Effector CD4-positive, alpha-beta T cell (primary cell): ENCODE measurements around the gene SASH1.

Experiments
- DNase-seq: peaks from one replicate; pipeline ENCODE4 v3.0.0-alpha.2; 2020

The SASH1 gene

DNA sequence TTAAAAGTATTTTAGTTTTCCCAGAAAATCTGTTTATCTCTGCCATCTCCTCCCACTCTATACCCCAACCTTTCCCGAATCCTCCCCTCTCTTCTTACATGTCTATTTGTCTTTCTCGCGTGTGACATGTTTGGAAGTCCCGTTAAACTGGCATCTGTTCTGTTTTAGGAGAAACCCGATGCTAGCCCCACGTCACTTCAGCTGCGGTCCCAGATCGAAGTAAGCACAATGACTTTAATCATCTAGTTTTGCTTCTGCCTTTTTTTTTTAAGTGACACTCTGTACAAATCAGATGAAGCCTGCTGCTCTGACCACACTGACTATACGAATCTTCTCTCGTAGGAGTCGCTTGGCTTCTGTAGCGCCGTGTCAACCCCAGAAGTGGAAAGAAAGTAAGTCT, 97.4 kb downstream of the SASH1 start:
- no peak for DNase-seq

DNA sequence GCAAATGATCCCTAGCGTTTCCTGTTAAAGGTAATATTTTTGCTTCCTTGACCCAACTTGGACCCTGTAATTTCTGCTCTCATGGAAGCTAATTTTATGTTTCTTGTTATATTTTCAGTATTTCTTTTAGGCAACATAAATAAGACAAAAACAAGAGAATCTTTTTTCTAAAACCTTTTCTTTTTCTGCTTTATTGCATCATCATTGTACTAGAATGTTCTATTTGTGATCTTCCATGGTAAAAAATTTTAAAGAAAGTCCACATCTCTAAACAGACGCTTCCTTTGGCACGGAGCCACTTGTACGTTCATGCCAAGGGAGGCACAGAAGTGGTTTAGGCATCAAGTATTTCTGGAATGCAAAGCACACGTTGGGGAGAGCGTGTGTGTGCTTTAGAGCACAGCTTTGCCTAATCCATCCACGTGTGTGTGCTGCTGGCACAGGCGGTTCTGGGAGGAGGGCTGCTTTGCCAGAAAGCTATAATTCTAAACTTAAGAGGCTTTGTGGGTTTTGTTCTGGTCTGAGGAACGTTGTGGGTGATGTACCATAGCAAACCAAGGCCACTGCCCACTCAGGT, 98.3 kb downstream of the SASH1 start:
- no peak for DNase-seq

DNA sequence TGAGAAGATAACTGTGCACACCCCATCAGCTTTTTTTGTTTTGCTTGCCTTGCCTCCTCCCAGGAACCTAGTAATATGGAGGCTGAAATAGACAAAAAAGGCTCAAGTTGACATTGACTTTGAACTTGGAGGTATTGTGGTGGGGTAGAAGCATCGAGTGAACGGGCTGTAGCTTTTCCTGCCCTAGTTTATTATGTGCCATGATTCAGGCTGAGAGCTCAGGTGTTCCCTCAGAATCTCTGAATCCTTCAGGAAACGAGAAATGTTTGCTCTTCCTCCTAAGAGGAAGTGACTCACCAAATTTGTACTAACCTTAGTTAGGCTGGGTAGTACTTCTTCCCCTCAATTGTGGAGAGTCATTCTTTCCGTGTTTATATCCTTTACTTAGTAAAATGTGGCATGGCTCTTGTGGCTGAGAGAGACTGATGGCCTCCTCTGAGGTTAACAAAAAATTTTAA, 98.8 kb downstream of the SASH1 start:
- no peak for DNase-seq

DNA sequence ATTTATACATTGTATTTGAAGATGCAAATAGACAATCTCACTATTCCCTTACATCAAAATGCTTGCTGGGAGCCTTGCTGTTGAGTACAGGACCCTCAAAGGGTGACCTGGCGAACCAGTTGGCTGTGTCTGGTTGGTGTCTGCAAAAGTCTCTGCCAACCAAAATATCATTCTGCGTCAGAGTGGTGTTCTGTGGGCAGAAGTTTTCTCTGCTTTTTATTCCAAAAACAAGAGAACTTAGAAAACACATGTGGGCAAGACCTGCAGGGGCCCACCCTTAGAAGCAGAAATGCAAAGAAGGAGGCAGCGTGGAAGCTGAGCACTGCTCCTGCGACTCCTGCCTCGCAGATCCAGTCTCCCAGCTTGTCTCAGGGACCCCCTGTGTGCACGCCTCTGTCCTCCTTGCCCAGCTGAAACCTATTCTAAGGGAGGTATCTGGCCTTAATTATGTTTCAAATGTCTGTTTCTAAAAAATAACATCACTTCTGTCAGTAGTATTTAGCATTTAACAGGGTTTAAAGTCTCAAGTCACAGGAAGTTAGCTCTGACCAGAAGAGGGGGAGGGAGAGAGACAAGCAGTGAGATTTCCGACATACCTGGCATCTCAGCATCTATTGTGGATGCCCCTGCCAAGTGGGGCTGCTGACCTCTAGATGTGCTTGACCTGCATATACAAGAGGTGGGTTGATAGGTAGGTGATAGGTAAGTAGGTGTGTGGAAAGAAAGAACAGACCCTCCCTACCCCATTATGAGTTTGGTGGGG, 101.3 kb downstream of the SASH1 start:
- no peak for DNase-seq

DNA sequence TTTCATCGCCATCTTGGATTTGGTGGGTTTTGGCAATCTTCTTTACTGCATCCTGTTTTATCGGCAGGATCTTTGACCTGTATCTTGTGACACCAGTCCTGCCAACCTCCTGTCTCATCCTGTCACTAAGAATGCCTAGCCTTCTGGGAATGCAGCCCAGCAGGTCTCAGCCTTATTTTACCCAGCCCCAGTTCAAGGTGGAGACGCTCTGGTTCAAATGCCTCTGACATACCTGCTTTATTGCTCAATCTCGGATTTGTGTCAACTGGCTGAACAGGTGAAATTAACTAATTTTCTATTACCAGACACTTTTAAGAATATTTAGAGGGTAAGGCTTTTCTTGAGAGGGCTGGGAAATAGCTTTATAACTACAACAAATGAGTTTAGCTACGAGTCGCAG, 102.5 kb downstream of the SASH1 start:
- DNase-seq, result no peak

DNA sequence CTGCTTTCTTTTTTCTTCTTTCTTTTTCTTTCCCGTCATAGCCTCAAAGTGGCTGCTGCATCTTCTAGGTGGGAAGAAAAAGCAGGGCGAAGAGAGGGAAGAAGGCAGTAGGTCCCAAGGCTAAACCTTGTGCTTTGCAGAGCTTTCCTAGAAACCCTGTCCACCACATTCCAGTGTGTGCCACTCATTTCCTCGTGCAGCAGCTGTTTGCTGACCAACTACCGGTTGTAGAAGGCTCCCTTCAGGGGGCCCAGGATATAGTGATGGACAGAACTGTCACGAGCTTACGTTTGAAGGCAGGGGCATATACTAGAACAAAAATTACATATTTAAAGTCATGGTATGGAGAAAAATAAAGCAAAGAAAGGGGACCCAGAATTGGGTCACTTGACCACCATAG, 103.0 kb downstream of the SASH1 start:
- no peak for DNase-seq

DNA sequence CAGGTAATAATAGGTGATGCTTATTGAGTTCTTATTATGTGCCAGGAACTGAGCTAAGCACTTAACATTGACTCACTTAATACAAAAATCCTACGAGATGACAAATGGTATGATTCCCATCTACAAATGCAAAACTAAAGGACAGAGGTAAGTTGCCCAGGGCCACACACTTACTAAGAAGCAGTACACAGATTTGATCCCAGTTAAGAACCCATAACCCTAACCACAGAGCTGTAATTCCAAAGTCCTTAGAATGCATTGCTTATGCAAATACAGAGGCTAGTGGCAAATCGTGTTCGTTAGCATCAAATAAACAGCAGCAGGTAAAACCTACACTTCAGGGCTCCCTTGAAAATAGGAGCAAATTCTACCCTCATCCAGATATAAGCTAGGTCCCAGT, 104.0 kb downstream of the SASH1 start:
- DNase-seq, result no peak

GRCh38 chr6:148447521-148448230, 105.0 kb downstream of the SASH1 start:
- no peak for DNase-seq

DNA sequence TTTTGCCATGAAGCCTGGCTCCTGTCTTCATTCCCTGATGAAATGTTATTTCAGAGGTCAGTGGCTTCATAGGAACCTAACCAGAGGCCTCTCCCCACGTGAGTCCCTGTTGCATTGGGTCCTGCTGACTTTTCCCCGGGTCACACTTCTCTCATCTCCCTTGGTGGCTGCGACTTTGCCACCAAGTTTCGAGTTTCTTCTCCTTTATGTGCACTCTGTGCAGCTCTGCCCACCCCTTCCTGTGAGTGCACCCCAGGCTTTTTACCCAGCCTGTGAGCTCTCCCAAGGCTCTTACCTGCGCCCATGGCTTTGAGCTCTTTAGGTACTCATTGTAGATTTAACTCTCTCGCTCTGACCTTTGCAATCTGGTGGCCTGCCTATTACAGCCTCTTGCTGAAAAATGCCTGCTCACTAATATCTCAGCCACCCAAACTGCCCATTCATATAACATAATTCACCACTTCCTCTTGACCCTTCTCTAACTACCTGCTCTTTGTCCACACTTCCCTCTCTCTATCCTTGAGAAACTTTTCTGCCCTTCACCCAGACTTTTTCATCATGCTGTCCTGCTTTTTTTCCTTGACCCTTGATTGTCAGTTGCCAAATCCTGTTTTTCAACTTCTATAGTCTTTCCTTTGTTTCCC, 105.9 kb downstream of the SASH1 start:
- no peak for DNase-seq

DNA sequence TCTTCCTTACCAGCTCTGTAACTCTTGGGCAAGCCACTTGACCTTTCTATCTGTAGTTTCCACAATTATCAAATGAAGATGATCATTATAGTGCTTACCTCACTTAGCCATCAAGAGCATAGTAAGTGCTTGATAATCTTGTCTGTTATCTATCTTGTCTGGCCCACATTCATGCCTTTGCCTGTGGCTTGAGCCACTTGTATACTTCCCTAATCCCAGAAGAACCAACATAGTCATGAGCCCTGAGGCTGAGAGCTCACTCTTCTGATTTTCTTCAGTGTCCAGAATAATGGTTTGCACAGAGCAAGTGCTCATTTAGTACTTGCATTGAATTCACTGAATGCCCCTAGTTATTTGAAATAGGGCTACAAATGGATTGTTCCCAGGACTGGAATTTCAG, 108.2 kb downstream of the SASH1 start:
- DNase-seq, result no peak

DNA sequence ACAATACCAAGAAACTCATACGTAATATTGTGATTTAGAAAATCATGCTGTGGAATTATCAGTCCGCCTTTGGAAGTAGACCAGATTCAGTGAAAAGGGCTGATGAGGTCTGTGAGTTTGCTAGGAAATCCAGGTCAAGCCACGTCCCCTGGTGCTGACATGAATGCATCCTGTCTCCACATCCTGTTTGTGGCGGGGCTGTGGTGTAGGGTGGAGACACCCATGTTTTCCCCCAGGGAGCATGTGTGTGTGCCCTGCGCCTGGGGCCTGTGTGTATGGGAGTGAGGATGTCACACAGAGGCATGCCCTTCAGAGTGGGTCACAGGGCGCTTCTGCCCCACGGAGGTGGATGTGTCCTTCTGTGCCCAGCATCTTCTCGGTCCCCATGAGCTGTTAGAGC, 109.1 kb downstream of the SASH1 start:
- DNase-seq, result no peak

DNA sequence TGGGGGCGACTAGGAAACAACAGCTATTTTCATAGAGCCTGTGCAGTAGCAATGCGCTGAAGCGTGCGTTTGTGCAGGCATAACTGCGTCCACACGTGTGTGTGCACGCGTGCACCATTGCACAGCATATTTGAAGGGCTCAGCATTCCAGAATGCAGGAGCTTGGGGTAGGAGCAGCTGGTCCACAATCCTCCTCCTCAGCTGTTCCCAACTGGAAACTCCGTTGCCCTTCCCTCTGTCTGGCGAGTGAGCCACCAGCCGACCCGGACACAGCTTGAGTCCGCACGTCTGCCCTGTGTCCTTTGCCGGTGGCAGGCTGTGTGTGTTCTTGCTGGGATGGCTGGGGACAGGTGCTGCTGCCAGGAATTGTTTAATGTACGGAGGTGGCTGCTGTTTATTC, 110.2 kb downstream of the SASH1 start:
- no peak for DNase-seq

- DNase-seq, result no peak
Observed at GRCh38 chr6:148453906-148454305, 111.3 kb downstream of the SASH1 start.

DNA sequence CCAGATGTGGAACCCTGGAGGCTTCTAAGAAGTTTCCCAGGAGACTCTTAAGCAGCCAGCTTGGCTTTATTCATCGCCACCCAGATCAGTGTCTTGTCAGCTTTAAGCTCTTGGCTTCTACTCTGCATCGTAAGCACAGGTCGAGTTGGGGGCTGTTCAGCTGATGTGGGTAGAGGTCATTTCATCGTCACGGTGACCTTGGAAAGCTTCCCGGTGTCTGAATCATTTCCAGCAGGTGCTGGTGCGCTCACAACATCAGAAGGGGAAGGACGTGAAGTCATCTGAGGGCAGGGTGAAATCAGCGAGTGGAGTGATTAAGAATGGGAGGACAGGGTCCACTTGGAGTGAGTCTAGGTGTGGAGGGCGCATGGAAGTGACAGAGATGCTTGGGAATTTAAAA, 112.6 kb downstream of the SASH1 start:
- no peak for DNase-seq

GRCh38 chr6:148455674-148456558, 113.3 kb downstream of the SASH1 start:
- DNase-seq, result no peak

- DNase-seq, result no peak
Observed at GRCh38 chr6:148457137-148457842, 114.7 kb downstream of the SASH1 start.

- DNase-seq, result no peak
Observed at GRCh38 chr6:148457843-148458159, 115.2 kb downstream of the SASH1 start.

GRCh38 chr6:148459238-148459637, 116.6 kb downstream of the SASH1 start:
- no peak for DNase-seq

DNA sequence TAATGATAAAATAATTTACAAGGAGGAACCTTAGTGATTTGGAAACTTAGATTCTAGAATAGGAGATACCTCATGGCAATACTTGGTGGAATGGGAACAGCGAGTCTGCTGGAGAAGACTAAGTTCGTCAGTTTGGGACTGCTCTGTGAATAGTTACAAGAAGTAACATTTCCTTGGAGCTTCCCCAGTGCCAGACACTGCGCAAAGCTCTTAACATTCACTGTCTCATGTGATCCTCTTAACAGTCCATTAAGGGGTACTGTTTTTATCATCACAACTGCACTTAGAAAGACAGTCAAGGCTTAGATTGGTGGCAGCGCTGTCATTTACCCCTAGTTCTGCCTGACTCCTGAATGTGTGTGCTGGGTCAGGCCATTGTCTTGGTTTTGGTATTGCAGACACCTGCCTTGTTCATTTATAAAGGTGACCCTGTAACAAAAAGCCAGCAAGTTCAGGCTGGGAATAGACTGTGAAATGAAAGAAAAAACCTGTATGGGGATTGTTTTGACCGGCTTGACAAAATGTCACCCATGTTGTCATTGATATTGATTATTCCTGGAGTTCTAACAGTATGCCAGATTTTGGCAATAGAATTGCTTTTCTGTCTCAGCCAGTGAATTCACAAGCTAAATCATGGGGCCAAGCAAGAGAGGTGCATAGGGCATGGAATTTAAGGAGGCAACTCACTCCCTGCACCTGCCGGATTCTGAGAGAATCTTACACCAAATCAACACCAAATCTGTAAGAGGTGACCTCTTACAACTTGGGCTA, 118.4 kb downstream of the SASH1 start:
- DNase-seq, result no peak

- DNase-seq, result no peak
Observed at GRCh38 chr6:148461986-148462577, 119.4 kb downstream of the SASH1 start.

DNA sequence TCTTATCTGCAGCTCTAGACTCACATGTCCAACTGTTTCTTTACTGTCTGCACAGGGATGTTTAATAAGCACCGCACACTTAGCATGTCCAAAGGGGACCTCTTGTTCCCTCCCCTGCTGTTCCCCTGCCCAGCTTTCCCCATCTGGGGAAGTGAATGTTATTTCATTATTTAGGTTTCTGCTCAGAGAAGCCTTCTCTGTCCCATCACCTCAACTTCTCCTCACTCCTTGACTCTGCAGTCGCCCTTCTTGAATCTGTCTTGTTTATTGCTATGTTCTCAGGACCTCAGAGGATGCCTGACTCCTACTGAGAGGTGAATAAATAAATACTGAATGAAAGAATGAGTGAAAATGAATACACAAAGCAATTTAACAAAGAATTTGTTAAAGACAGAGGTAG, 121.0 kb downstream of the SASH1 start:
- no peak for DNase-seq
